ENCODE measurements around the gene ZNF862.

GRCh38 chr7:149874644-149875028 lies 36.5 kb downstream of the ZNF862 start:
- TF ChIP-seq CTCF (IDR thresholded peaks at IDR 0.05) (no peak), EZH2 (IDR thresholded peaks at IDR 0.05; ENCODE audit: borderline replicate concordance, insufficient read depth, low read depth, low read length, poor library complexity, severe bottlenecking) (no peak)
